ENCODE results near the gene ASTN2.
A peak's percentile ranks its signal among the peaks of the same experiment; 100 is the strongest.

The ASTN2 gene

GRCh38 chr9:116576386-116576785 is 838.5 kb downstream of the ASTN2 start:
- no peak overlapping the region for H2BK120ac ChIP-seq (ENCODE audit: low read depth, low read length)
- no peak overlapping the region for H3K4ac ChIP-seq (ENCODE audit: low read length)
- no peak overlapping the region for H2AK5ac ChIP-seq (ENCODE audit: low read depth, low read length)
- no peak overlapping the region for H2BK12ac ChIP-seq (ENCODE audit: low read length)
- H3K27me3 ChIP-seq (ENCODE audit: control insufficient read depth in 3 of 3, insufficient read depth in 3 of 3, low read depth in 1 of 3, low read length in 3 of 3), result no peaks in the 10 kb centered on the region
- H3K18ac ChIP-seq (ENCODE audit: low read length), result no peak overlapping the region
- H3K79me1 ChIP-seq (ENCODE audit: low read depth, low read length), result no peaks in the 10 kb centered on the region
- no peak overlapping the region for H3K14ac ChIP-seq (ENCODE audit: low read length)
- H3K9me3 ChIP-seq (replicated peaks in 1 of 2; ENCODE audit: control insufficient read depth in 2 of 2, insufficient read depth in 1 of 2, low read depth in 1 of 2, low read length in 2 of 2), result no peaks in the 10 kb centered on the region
- H3K4me1 ChIP-seq (ENCODE audit: control insufficient read depth in 2 of 2, insufficient read depth in 1 of 2, low read depth in 1 of 2, low read length in 2 of 2), result peaks cover 4 to 7% of the 10 kb centered on the region in 2 donors
- H3K27ac ChIP-seq (replicated peaks; ENCODE audit: low read length), result no peak overlapping the region
- no peak overlapping the region for H3K4me2 ChIP-seq (ENCODE audit: insufficient read depth, low read length, poor library complexity, severe bottlenecking)
- DNase-seq (ENCODE audit: low spot score), result no peak
- H3K4me3 ChIP-seq (ENCODE audit: low read length in 2 of 2), result no peak overlapping the region
- no CpG with 5 or more reads among the region's 4 CpGs for WGBS, 2 donors (ENCODE audit: extremely low coverage in 2 of 2, insufficient read length in 2 of 2, insufficient replicate concordance in 1 of 2)
- no peaks in the 10 kb centered on the region for H3K36me3 ChIP-seq (replicated peaks in 1 of 2; ENCODE audit: control insufficient read depth in 2 of 2, insufficient read depth in 2 of 2, low read length in 2 of 2)
- no peak overlapping the region for H3K23ac ChIP-seq (ENCODE audit: low read depth, low read length, poor library complexity)
- H2BK5ac ChIP-seq (ENCODE audit: low read length), result no peak overlapping the region
- no peak overlapping the region for H4K91ac ChIP-seq (ENCODE audit: low read depth, low read length, poor library complexity)
- H2BK15ac ChIP-seq (ENCODE audit: low read length), result no peak overlapping the region
- no peak overlapping the region for H2AFZ ChIP-seq (ENCODE audit: low read length)
- no peak overlapping the region for H3K9ac ChIP-seq (ENCODE audit: low read depth, low read length, poor library complexity)
- no peak overlapping the region for H4K8ac ChIP-seq (ENCODE audit: low read depth, low read length)

GRCh38 chr9:116574027-116574679 is 840.7 kb downstream of the ASTN2 start:
- no peak overlapping the region for H3K4me3 ChIP-seq (ENCODE audit: low read length in 2 of 2)
- H3K9ac ChIP-seq (ENCODE audit: low read depth, low read length, poor library complexity), result no peak overlapping the region
- H2BK5ac ChIP-seq (ENCODE audit: low read length), result no peak overlapping the region
- no peak overlapping the region for H3K18ac ChIP-seq (ENCODE audit: low read length)
- H3K9me3 ChIP-seq (replicated peaks in 1 of 2; ENCODE audit: control insufficient read depth in 2 of 2, insufficient read depth in 1 of 2, low read depth in 1 of 2, low read length in 2 of 2), result no peaks in the 10 kb centered on the region
- no peak overlapping the region for H4K8ac ChIP-seq (ENCODE audit: low read depth, low read length)
- no peaks in the 10 kb centered on the region for H3K79me1 ChIP-seq (ENCODE audit: low read depth, low read length)
- H3K14ac ChIP-seq (ENCODE audit: low read length), result no peak overlapping the region
- H3K4ac ChIP-seq (ENCODE audit: low read length), result no peak overlapping the region
- H4K91ac ChIP-seq (ENCODE audit: low read depth, low read length, poor library complexity), result no peak overlapping the region
- H3K4me2 ChIP-seq (ENCODE audit: insufficient read depth, low read length, poor library complexity, severe bottlenecking), result no peak overlapping the region
- H3K27ac ChIP-seq (replicated peaks; ENCODE audit: low read length), result no peak overlapping the region
- H2BK120ac ChIP-seq (ENCODE audit: low read depth, low read length), result no peak overlapping the region
- no CpG with 5 or more reads among the region's 1 CpG for WGBS, 2 donors (ENCODE audit: extremely low coverage in 2 of 2, insufficient read length in 2 of 2, insufficient replicate concordance in 1 of 2)
- peaks cover 4 to 8% of the 10 kb centered on the region in 2 donors for H3K4me1 ChIP-seq (ENCODE audit: control insufficient read depth in 2 of 2, insufficient read depth in 1 of 2, low read depth in 1 of 2, low read length in 2 of 2)
- no peaks in the 10 kb centered on the region for H3K36me3 ChIP-seq (replicated peaks in 1 of 2; ENCODE audit: control insufficient read depth in 2 of 2, insufficient read depth in 2 of 2, low read length in 2 of 2)
- no peak overlapping the region for H2AK5ac ChIP-seq (ENCODE audit: low read depth, low read length)
- H2AFZ ChIP-seq (ENCODE audit: low read length), result no peak overlapping the region
- peaks cover 0 to 2% (median 0%) of the 10 kb centered on the region in 3 experiments for H3K27me3 ChIP-seq (ENCODE audit: control insufficient read depth in 3 of 3, insufficient read depth in 3 of 3, low read depth in 1 of 3, low read length in 3 of 3)
- DNase-seq (ENCODE audit: low spot score), result no peak
- no peak overlapping the region for H2BK12ac ChIP-seq (ENCODE audit: low read length)
- no peak overlapping the region for H2BK15ac ChIP-seq (ENCODE audit: low read length)
- H3K23ac ChIP-seq (ENCODE audit: low read depth, low read length, poor library complexity), result no peak overlapping the region

- H3K4me3 ChIP-seq (ENCODE audit: low read length in 2 of 2), result no peak overlapping the region
- peak overlapping the region; percentile 15 for H2AFZ ChIP-seq (ENCODE audit: low read length)
- H3K4me2 ChIP-seq (ENCODE audit: insufficient read depth, low read length, poor library complexity, severe bottlenecking), result no peak overlapping the region
- no peak overlapping the region for H3K18ac ChIP-seq (ENCODE audit: low read length)
- H3K27me3 ChIP-seq (ENCODE audit: control insufficient read depth in 3 of 3, insufficient read depth in 3 of 3, low read depth in 1 of 3, low read length in 3 of 3), result peaks cover 0 to 2% (median 0%) of the 10 kb centered on the region in 3 experiments
- no peak overlapping the region for H3K9ac ChIP-seq (ENCODE audit: low read depth, low read length, poor library complexity)
- no peak overlapping the region for H2AK5ac ChIP-seq (ENCODE audit: low read depth, low read length)
- H2BK5ac ChIP-seq (ENCODE audit: low read length), result no peak overlapping the region
- no peak overlapping the region for H3K14ac ChIP-seq (ENCODE audit: low read length)
- no peak overlapping the region for H4K8ac ChIP-seq (ENCODE audit: low read depth, low read length)
- H2BK120ac ChIP-seq (ENCODE audit: low read depth, low read length), result no peak overlapping the region
- no peak overlapping the region for H4K91ac ChIP-seq (ENCODE audit: low read depth, low read length, poor library complexity)
- no peak overlapping the region for H3K23ac ChIP-seq (ENCODE audit: low read depth, low read length, poor library complexity)
- WGBS, 2 donors (ENCODE audit: extremely low coverage in 2 of 2, insufficient read length in 2 of 2, insufficient replicate concordance in 1 of 2), result no CpG with 5 or more reads among the region's 12 CpGs
- H2BK15ac ChIP-seq (ENCODE audit: low read length), result no peak overlapping the region
- H3K4me1 ChIP-seq (ENCODE audit: control insufficient read depth in 2 of 2, insufficient read depth in 1 of 2, low read depth in 1 of 2, low read length in 2 of 2), result peaks cover 4 to 8% of the 10 kb centered on the region in 2 donors
- no peaks in the 10 kb centered on the region for H3K79me1 ChIP-seq (ENCODE audit: low read depth, low read length)
- H3K9me3 ChIP-seq (replicated peaks in 1 of 2; ENCODE audit: control insufficient read depth in 2 of 2, insufficient read depth in 1 of 2, low read depth in 1 of 2, low read length in 2 of 2), result no peaks in the 10 kb centered on the region
- no peaks in the 10 kb centered on the region for H3K36me3 ChIP-seq (replicated peaks in 1 of 2; ENCODE audit: control insufficient read depth in 2 of 2, insufficient read depth in 2 of 2, low read length in 2 of 2)
- H3K4ac ChIP-seq (ENCODE audit: low read length), result no peak overlapping the region
- peak; percentile 79 for DNase-seq (ENCODE audit: low spot score)
- no peak overlapping the region for H2BK12ac ChIP-seq (ENCODE audit: low read length)
- H3K27ac ChIP-seq (replicated peaks; ENCODE audit: low read length), result no peak overlapping the region
Observed at GRCh38 chr9:116572095-116572748, 842.6 kb downstream of the ASTN2 start.

- Histone ChIP-seq H2BK5ac (ENCODE audit: low read length) (no peak overlapping the region), H3K4me3 (ENCODE audit: low read length in 2 of 2) (no peak overlapping the region), H3K4me2 (ENCODE audit: insufficient read depth, low read length, poor library complexity, severe bottlenecking) (no peak overlapping the region), H3K4ac (ENCODE audit: low read length) (no peak overlapping the region), H3K9me3 (replicated peaks in 1 of 2; ENCODE audit: control insufficient read depth in 2 of 2, insufficient read depth in 1 of 2, low read depth in 1 of 2, low read length in 2 of 2) (no peaks in the 10 kb centered on the region), H2BK15ac (ENCODE audit: low read length) (no peak overlapping the region), H4K8ac (ENCODE audit: low read depth, low read length) (no peak overlapping the region), H3K27me3 (ENCODE audit: control insufficient read depth in 3 of 3, insufficient read depth in 3 of 3, low read depth in 1 of 3, low read length in 3 of 3) (peaks cover 0 to 2% (median 0%) of the 10 kb centered on the region in 3 experiments), H2AFZ (ENCODE audit: low read length) (no peak overlapping the region), H4K91ac (ENCODE audit: low read depth, low read length, poor library complexity) (no peak overlapping the region), H3K36me3 (replicated peaks in 1 of 2; ENCODE audit: control insufficient read depth in 2 of 2, insufficient read depth in 2 of 2, low read length in 2 of 2) (no peaks in the 10 kb centered on the region), H3K79me1 (ENCODE audit: low read depth, low read length) (no peaks in the 10 kb centered on the region), H3K4me1 (ENCODE audit: control insufficient read depth in 2 of 2, insufficient read depth in 1 of 2, low read depth in 1 of 2, low read length in 2 of 2) (peaks cover 4 to 8% of the 10 kb centered on the region in 2 donors), H3K23ac (ENCODE audit: low read depth, low read length, poor library complexity) (no peak overlapping the region), H2AK5ac (ENCODE audit: low read depth, low read length) (no peak overlapping the region), H2BK12ac (ENCODE audit: low read length) (no peak overlapping the region), H3K9ac (ENCODE audit: low read depth, low read length, poor library complexity) (no peak overlapping the region), H3K14ac (ENCODE audit: low read length) (no peak overlapping the region), H2BK120ac (ENCODE audit: low read depth, low read length) (no peak overlapping the region), H3K18ac (ENCODE audit: low read length) (no peak overlapping the region), H3K27ac (replicated peaks; ENCODE audit: low read length) (no peak overlapping the region)
- DNase-seq (ENCODE audit: low spot score), result no peak
- no CpG with 5 or more reads among the region's 5 CpGs for WGBS, 2 donors (ENCODE audit: extremely low coverage in 2 of 2, insufficient read length in 2 of 2, insufficient replicate concordance in 1 of 2)
Observed at GRCh38 chr9:116569111-116569510, 845.7 kb downstream of the ASTN2 start.
